GM21737 (cell line): ENCODE data around the gene IMMP2L.
"Not testable (repeated sequence)": the region's sequence is repeated elsewhere in the genome, so short reads cannot be mapped to it uniquely, and the experiment has no call there.

ENCODE experiments used
- ATAC-seq: cut with Tn5 transposase; IDR thresholded peaks from one replicate; pipeline ENCODE4 v1.9.1; 2021; ENCODE audit warnings: mild to moderate bottlenecking, moderate library complexity; ENCODE audit not compliant: unreplicated experiment

The IMMP2L gene

GRCh38 chr7:111473449-111474198 is 88.7 kb downstream of the IMMP2L start:
- ATAC-seq: no peak

DNA sequence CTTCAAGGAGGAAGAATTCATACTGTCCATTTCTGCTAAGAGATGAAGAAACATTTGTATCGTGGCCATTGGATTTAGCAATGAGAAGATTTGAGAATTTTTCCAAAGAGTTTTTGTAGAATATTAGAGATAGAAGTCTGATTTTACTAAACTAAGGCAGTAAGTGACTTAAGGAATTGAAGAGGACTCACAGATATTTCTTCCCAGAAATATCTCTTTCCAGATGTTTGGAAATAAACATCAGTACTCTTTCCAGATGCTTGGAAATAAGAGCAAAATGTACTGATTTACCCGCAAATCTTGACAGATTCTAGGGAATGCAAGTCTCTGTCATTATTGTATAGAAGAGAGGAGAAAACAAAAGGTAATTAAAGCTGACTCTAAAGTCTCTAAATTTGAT is 91.3 kb downstream of the IMMP2L start:
- ATAC-seq: no peak

GRCh38 chr7:111469894-111470293 is 92.4 kb downstream of the IMMP2L start:
- not testable (repeated sequence) for ATAC-seq

- ATAC-seq: not testable (repeated sequence)
These were observed 96.5 kb downstream of the IMMP2L start for GRCh38 chr7:111465774-111466173.

DNA sequence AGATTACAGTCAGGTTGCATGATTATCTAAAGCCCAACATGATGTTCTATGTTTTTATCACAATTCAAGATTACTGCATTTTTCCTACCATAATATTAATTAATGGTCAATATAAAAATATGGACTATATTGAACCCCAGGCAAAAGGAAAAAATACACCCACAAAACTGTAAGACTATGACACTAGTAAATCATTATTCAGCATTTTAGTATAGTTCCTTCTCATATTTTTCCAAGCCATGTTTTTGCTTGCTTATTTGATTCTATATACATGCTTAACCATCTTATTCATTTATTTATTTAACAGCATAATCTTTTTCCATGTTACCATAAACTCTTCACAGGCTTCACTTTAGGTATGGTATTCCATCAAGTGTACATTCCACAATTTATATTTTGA is 101.6 kb downstream of the IMMP2L start:
- no peak for ATAC-seq

DNA sequence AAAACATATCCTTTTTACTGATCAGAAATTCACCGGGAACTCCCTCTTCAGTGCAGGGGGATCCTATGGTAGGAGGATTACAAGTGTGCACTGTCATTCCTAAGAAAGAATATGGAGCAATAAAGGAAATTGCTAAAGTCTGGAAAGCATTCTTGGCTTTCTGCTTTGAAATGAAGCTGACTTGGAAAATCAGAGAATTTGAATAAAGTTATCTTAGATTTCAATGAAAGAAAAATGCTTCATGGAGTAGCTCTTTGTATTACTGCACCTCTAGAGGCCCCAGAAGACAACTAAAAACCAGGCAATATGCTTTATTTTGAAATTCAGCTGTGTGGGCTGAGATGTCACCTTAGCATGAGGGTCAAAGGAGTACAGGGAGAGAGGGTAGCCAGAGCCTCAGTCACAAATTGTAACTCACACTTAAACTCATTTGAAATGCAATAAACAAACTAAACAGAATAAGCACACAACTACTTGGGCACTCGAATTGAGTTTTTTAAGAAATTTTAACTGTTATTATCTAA is 102.5 kb downstream of the IMMP2L start:
- no peak for ATAC-seq

- ATAC-seq: no peak
These were observed 103.1 kb downstream of the IMMP2L start for GRCh38 chr7:111459065-111459756.

DNA sequence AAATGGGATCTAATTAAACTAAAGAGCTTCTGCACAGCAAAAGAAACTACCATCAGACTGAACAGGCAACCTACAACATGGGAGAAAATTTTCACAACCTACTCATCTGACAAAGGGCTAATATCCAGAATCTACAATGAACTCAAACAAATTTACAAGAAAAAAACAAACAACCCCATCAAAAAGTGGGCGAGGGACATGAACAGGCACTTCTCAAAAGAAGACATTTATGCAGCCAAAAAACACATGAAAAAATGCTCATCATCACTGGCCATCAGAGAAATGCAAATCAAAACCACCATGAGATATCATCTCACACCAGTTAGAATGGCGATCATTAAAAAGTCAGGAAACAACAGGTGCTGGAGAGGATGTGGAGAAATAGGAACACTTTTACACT is 111.6 kb downstream of the IMMP2L start:
- ATAC-seq: not testable (repeated sequence)

DNA sequence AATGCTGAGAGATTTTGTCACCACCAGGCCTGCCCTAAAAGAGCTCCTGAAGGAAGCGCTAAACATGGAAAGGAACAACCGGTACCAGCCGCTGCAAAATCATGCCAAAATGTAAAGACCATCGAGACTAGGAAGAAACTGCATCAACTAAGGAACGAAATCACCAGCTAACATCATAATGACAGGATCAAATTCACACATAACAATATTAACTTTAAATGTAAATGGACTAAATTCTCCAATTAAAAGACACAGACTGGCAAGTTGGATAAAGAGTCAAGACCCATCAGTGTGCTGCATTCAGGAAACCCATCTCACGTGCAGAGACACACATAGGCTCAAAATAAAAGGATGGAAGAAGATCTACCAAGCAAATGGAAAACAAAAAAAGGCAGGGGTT is 114.8 kb downstream of the IMMP2L start:
- ATAC-seq: not testable (repeated sequence)

DNA sequence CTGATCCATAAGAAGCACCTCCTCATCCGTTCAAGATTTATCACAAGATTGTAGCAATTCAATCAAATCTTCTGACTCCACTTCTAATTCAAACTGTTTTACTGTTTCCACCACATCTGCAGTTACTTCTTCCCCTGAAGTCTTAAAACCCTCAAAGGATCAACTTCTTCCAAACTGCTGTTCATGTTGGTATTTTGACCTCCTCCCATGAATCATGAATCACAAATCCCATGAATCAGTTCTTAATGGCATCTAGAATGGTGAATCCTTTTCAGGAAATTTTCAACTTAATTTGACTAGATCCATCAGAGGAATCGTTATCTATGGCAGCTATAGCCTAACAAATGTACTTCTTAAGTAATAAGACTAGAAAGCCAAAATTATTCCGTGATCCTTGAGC is 122.3 kb downstream of the IMMP2L start:
- no peak for ATAC-seq

DNA sequence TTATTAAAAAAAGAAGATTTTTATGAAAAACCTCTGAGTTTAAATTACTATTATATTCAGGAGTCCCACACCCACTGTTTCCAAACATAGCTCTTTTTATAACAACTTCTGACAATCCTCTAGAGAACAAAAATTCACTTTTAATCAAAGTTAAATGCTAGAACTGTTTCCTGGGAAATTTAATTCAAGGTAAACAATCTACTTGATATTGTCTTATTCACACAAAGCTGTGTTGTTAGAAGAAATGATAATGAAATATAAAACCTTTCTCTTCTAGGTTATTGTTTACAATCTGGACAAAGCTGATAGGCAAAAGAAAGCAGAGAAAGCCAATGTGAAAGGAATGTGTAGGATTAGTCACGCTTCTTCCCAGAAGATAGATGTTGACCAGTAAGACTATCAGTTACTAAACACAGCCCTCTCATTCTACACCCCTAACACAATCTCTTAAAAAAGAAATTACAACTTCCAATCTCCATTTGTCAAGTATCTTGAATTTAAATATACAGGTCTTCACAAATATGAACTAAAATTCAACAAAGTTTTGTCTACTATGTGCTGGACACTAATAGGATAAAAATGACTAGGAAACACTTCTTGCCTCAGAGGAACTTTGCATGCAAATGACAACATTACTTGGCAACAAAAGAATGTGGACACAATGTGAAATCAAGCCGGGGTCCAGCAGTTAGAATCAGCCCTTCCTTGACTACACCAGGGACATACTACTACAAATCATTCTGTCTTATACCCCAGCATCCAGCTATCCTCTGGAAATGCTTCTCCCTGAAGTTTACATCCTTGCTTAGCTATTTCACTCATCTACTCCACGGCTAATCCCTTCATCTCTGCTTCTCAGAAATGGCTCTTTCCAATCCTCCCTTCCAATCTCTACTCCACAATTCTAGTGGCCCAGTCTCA is 123.7 kb downstream of the IMMP2L start:
- ATAC-seq: no peak

GRCh38 chr7:111437736-111438135 is 124.6 kb downstream of the IMMP2L start:
- no peak for ATAC-seq

DNA sequence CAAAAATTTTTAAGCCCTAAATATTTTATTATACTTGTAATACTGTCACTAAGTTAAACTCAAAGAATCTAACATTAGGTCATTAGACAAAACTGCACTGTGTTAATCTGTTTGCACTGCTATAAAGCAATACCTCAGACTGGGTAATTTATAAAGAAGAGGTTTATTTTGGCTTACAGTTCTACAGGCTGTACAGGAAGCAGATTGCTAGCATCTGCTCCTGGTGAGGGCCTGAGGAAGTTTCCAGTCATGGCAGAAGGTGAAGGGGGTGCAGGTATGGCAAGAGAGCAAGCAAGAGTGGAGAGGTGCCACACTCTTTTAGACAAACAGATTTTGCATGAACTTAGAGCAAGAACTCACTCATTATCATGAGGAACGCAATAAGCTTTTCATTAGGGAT is 125.7 kb downstream of the IMMP2L start:
- ATAC-seq: no peak

DNA sequence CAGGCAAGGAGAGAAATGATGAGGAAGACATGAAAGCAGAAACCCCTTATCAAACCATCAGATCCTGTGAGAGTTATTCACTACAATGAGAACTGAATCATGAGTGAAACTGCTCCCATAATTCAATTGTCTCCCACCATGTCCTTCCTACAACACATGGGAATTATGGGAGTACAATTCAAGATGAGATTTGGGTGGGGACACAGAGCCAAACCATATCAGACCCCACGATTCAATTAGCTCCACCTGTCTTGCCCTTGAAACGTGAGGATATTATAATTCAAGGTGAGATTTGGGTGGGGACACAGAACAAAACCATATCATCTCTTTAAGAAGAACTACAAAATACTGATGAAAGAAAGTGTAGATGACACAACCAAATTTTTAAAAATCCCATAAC is 128.9 kb downstream of the IMMP2L start:
- no peak for ATAC-seq

DNA sequence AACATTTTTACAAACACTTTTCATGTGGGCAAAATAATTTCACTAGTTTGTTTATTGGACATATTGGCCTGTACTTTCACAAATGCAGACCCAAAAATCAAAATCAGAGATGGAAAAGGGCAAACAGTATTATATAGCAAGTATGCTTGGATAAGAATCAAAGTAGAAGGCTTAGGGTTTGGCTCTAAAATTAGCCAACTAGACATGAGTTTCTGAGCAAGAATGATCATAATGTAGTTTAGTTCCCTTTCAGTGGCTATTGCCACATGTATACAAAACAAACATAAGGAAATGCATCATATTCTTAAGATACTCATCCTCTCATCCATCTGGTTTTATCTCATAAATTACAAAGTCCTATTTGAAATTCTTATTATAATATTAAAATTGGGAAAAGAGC is 132.5 kb downstream of the IMMP2L start:
- no peak for ATAC-seq

DNA sequence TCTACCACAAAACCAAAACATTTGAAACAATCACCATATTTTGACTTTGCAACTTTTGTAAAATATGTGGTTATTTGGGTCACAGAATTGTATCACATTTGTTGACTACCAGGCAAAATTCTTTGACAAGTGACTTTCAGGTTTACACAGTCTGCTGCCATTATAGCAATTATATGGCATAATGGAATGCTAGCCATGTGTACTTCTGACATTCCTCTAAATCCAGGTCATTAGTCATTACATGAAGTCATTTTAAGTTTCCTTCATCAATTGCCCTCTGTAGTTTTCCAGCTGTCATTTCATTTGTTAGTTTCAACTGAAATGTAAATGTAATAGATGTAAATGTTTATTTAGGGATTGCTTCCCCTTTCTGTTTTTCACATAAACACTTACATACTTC is 137.5 kb downstream of the IMMP2L start:
- no peak for ATAC-seq

GRCh38 chr7:111414374-111414773 is 147.9 kb downstream of the IMMP2L start:
- ATAC-seq: no peak

- no peak for ATAC-seq
These were observed 148.6 kb downstream of the IMMP2L start for GRCh38 chr7:111413739-111414138.

DNA sequence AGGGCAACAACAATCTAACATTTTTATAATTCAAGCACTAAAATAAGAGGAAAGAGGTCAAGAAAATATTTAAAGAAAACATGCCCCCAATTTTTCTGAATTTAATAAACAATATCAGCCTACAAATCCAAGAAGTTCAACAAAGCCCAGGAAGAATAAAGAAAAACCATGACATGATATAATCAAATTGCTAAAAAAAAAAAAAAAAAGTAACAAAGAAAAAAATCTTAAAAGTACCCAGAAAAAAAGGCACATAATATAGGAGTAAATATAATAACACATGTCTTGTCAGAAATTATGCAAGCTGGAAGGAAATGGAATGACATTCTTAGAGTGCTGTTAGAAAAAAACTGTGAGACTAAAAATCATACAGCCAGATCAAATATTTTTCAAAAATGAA is 151.4 kb downstream of the IMMP2L start:
- ATAC-seq: no peak

- ATAC-seq: no peak
These were observed 152.4 kb downstream of the IMMP2L start for GRCh38 chr7:111409714-111410422.

DNA sequence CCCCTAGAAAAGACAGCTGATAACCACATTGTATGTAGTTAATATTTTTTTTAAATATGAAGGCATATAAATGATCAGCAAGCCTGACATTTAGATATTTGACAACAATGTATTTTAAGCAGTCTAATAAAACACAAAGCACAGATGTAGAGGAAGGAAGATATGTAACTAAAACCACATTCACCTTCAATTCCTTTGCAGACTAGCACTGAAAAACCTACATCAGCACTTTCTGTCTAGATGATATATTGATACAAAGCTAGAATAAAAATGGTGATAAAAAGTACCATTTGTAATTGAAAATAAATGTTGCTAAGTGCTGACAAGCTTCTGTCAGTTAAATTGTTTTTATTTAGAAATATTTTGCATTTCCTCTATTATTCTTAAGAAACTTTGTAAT is 153.6 kb downstream of the IMMP2L start:
- no peak for ATAC-seq
